ENCODE data around the gene VPS11. TPM values are rescaled to one million over a fixed set of nuclear protein-coding genes. Genes with fewer than 3 reads are reported as not detected.

VPS11 gene
- polyA plus RNA-seq, 1 donor from 2014 or later, result 24.8 TPM

GRCh38 chr11:119084663-119085436, 17.2 kb downstream of the VPS11 start, which contains the start of gene HMBS:
Gene HMBS (plus strand): TSS chr11:119084881. CDS start chr11:119085034, 153 bp downstream.
- Histone ChIP-seq H3K27me3 (ENCODE audit: insufficient read depth, low read depth, low read length) (no peaks in the 10 kb centered on the region), H3K9me3 (ENCODE audit: low read length) (no peaks in the 10 kb centered on the region), H4K20me1 (ENCODE audit: insufficient read depth) (no peaks in the 10 kb centered on the region), H3F3A (ENCODE audit: insufficient read depth, low read length, poor library complexity, severe bottlenecking) (peaks cover 4% of the 10 kb centered on the region), H3K9ac (ENCODE audit: low read length) (peak within 1 kb of the TSS; percentile 67), H3K4me3 (ENCODE audit: low read length) (peak within 1 kb of the TSS; percentile 75), H3K9me2 (ENCODE audit: insufficient read depth, low read length) (no peaks in the 10 kb centered on the region), H3K79me2 (replicated peaks; ENCODE audit: insufficient read depth, low read length) (peaks cover 3% of the 10 kb centered on the region), H3K4me2 (ENCODE audit: low read length) (peak within 1 kb of the TSS; percentile 89), H2AFZ (ENCODE audit: low read depth, low read length) (peak within 1 kb of the TSS; percentile 48), H3K27ac (ENCODE audit: low read length) (peak within 1 kb of the TSS; percentile 70), H3K36me3 (ENCODE audit: insufficient read depth, low read length) (no peaks in the 10 kb centered on the region)
- TF ChIP-seq MXI1 (conservative IDR thresholded peaks at IDR 0.05; ENCODE audit: poor library complexity, severe bottlenecking), result peak; percentile 96
- peak; percentile 34 for TF ChIP-seq EP300 (conservative IDR thresholded peaks at IDR 0.05; ENCODE audit: poor library complexity, severe bottlenecking)
- no peak for TF ChIP-seq REST (IDR thresholded peaks at IDR 0.05; ENCODE audit: borderline replicate concordance)
- TF ChIP-seq SMC3 (conservative IDR thresholded peaks at IDR 0.05; ENCODE audit: poor library complexity), result peak; percentile 39
- TF ChIP-seq CTCF (IDR thresholded peaks at IDR 0.05; ENCODE audit: poor library complexity, severe bottlenecking), result no peak
- TF ChIP-seq TAF1 (IDR thresholded peaks at IDR 0.05; ENCODE audit: low read depth), result peak; percentile 36
- peak; percentile 63 for TF ChIP-seq POLR2AphosphoS5 (IDR thresholded peaks at IDR 0.05)

GRCh38 chr11:119085437-119085847, 17.8 kb downstream of the VPS11 start:
- Histone ChIP-seq H3F3A (ENCODE audit: insufficient read depth, low read length, poor library complexity, severe bottlenecking) (peaks cover 4% of the 10 kb centered on the region), H3K9ac (ENCODE audit: low read length) (peak overlapping the region; percentile 67), H3K4me2 (ENCODE audit: low read length) (peak overlapping the region; percentile 89), H3K79me2 (replicated peaks; ENCODE audit: insufficient read depth, low read length) (peaks cover 3% of the 10 kb centered on the region), H3K27me3 (ENCODE audit: insufficient read depth, low read depth, low read length) (no peaks in the 10 kb centered on the region), H3K9me2 (ENCODE audit: insufficient read depth, low read length) (no peaks in the 10 kb centered on the region), H3K27ac (ENCODE audit: low read length) (peak overlapping the region; percentile 70), H4K20me1 (ENCODE audit: insufficient read depth) (no peaks in the 10 kb centered on the region), H3K36me3 (ENCODE audit: insufficient read depth, low read length) (no peaks in the 10 kb centered on the region), H2AFZ (ENCODE audit: low read depth, low read length) (peak overlapping the region; percentile 48), H3K4me3 (ENCODE audit: low read length) (peak overlapping the region; percentile 75), H3K9me3 (ENCODE audit: low read length) (no peaks in the 10 kb centered on the region)
- TF ChIP-seq CTCF (IDR thresholded peaks at IDR 0.05; ENCODE audit: poor library complexity, severe bottlenecking) (no peak), EZH2 (IDR thresholded peaks at IDR 0.05; ENCODE audit: borderline replicate concordance, insufficient read depth, low read length, poor library complexity, severe bottlenecking) (no peak), EP300 (conservative IDR thresholded peaks at IDR 0.05; ENCODE audit: poor library complexity, severe bottlenecking) (no peak), TAF1 (IDR thresholded peaks at IDR 0.05; ENCODE audit: low read depth) (no peak), SMC3 (conservative IDR thresholded peaks at IDR 0.05; ENCODE audit: poor library complexity) (peak; percentile 11), POLR2AphosphoS5 (IDR thresholded peaks at IDR 0.05) (no peak)

Measured in neural cell (in vitro differentiated cells).